ENCODE results near the gene LGALS1.
"Not testable (repeated sequence)": the region's sequence is repeated elsewhere in the genome, so short reads cannot be mapped to it uniquely, and the experiment has no call there.

Gene LGALS1

GRCh38 chr22:37690407-37690806, 15.0 kb downstream of the LGALS1 start:
- DNase-seq (ENCODE audit: low read depth), result no peak

GRCh38 chr22:37690901-37691504, 15.6 kb downstream of the LGALS1 start:
- no peak for DNase-seq (ENCODE audit: low read depth)

DNA sequence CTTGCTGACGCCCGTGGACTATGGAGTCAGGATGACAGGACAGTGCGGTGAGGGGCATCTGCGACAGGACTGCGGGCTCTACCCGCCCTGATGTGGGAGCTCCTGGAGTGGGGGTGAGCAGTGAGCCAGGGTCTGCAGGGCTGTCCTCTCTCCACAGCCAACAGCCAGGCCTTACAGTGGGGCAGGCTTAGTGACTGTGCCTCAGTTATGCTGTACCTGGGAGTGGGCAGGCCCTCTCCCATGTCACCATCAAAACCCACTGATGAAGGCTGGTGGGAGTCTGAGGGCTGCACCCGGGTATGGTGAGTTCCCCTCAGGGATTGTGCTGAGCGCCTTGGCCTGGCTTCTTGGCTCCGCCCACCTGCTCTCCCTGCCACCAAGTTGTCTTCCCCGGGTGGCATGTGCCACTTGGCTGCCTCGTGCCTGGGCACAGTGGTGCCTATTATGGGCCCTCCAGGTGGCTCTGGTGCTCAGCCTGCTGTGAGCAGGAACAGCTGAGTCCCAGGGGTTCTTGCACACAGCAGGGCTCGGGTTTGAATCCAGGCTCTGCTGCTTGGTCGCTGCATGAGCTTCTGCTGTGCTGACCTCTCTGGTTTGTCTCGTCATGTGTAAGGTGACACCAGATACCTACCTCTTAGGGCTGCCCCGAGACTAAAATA, 17.3 kb downstream of the LGALS1 start:
- no peak for DNase-seq (ENCODE audit: low read depth)

- DNase-seq (ENCODE audit: low read depth), result not testable (repeated sequence)
These were observed 18.7 kb downstream of the LGALS1 start for GRCh38 chr22:37694131-37694530.

GRCh38 chr22:37696260-37696656, 20.8 kb downstream of the LGALS1 start:
- DNase-seq (ENCODE audit: low read depth), result not testable (repeated sequence)

GRCh38 chr22:37696657-37697537, 21.5 kb downstream of the LGALS1 start, which contains the start of gene TRIOBP:
TRIOBP (plus strand) TSS chr22:37697048; CDS start chr22:37701366, 4,318 bp downstream.
- DNase-seq (ENCODE audit: low read depth), result peak; percentile 78

GRCh38 chr22:37697538-37697835, 22.1 kb downstream of the LGALS1 start:
- no peak for DNase-seq (ENCODE audit: low read depth)

DNA sequence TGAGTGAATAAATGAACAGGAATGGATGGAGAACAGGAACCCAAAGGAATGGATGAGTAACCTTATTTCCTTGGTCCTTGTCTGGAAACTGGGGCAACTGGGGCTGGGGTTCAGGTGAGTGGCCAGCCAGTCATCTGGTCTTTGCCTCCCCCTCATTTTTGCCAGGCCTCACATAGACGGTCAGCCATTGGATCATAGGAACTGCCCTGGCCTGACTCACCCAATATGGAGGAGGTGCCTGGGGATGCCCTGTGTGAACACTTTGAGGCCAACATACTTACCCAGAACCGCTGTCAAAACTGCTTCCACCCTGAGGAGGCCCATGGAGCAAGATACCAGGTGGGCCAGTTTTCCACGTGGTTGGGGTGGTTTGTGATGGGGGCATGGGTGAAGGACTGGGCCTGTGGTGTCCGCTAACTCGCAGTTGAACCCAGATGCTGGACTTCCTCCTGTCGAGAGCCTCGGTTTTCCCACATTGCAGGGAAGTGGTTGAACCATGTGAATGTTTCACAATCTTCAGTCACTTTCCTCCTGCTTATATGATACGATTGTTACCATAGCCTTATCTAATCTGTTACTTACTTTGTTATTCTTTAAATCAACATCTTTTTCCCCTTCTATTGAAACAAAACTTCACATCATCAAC, 25.8 kb downstream of the LGALS1 start:
- no peak for DNase-seq (ENCODE audit: low read depth)

DNA sequence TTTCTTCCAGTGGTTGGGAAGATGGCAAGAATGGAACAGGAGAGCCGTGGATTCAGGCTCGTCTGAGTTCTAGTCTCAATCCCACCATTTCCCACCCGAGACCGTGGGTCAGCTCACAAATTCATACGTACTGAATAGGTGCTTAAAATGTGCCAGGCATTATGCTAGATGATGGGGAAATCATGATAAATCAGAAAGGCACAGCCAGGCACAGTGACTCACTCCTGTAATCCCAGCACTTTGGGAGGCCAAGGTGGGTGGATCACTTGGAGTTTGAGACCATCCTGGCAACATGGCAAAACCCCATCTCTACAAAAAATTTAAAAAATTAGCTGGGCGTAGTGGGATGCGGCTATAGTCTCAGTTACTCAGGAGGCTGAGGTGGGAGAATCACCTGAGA, 28.5 kb downstream of the LGALS1 start:
- DNase-seq (ENCODE audit: low read depth), result no peak

- no peak for DNase-seq (ENCODE audit: low read depth)
These were observed 29.2 kb downstream of the LGALS1 start for GRCh38 chr22:37704645-37705044.

DNA sequence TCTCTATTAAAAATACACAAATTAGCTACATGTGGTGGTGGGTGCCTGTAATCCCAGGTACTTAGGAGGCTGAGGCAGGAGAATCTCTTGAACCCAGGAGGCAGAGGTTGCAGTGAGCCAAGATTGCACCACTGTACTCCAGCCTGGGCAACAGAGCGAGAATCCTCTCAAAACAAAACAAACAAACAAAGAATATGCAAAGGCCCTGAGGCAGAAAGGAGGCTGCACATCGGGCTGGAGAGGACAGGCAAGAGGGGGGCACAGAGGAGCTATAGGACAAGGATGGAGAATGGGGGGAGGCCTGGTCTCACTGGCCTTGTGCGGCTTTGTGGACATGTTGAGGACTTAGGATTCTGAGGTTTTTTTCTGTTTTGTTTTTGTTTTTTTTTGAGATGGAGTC, 29.8 kb downstream of the LGALS1 start:
- DNase-seq (ENCODE audit: low read depth), result no peak

DNA sequence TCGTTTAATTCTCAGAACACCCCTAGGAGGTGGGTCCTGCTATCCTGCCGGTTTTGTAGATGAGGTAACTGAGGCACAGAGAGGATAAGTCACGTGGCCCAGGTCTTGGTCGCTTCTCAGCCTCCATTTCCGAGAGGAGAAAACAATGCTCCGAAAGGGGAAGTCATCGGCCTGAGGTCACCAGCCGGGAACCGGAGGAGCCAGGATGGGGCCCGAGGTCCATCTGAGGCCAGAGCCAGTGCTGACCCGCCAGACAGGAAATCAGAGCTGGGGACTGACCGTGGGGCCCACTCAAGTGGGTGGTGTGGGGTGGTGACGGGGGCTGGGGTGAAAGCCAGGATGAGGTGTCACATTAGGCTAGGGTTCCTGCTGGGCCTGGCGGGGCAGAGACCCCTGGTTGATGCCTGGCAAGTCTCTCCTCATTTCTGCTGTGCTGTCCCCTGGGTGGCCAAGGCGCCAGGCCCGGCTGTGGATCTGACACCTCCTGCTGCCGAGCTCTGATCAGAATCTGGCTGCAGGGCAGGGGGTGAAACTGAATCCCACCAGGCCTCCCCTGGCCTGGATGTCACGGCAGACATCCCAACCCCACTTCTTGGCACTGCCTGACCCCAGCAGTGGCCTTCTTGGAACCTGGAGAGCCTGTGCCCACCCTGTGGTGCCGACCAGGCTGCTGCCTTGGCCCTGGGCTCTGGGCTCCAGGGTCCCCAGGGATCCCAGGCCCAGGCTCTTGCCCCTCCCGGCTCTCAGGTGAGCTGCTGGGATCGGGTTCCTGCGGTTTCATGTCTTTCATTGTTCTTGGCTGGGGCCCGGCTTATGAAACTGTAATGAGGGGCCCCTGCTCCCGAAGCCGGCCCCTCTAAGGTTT, 33.4 kb downstream of the LGALS1 start:
- no peak for DNase-seq (ENCODE audit: low read depth)

DNA sequence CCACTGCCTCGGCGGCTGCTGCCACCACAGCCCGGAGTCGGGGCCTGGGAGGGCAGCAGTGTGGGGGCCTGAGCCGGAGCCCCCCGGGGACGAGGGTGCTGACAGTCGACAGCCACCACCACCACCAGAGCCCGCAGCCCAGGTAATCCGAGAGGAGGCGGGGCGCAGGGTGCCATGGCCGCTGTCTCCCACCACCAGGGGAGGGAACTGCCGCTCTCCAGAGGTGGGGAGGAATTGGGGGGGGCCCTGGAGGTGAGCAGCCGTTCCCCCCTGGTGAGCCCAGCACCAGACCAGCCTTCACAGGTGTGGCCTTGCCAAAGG, 34.0 kb downstream of the LGALS1 start:
- no peak for DNase-seq (ENCODE audit: low read depth)

DNA sequence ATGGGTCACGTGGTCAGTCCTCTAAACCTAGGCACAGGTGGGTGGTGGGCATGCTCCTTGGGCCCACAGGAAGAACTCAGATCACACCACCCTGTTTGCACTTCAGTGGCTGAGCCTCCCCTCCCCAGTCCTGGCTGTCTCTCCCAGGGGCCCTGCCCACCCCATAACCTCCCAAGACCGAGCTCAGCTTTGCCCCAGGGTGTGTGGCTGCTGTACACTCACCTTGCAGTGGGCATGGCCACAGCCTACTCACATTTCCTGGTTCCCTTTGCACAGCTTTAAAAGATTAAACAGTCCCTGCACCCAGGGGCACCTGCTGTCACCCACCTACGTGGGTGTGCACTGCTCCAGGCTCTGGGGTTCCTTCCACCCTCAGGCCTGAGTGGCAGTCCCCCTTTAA, 35.2 kb downstream of the LGALS1 start:
- no peak for DNase-seq (ENCODE audit: low read depth)

DNA sequence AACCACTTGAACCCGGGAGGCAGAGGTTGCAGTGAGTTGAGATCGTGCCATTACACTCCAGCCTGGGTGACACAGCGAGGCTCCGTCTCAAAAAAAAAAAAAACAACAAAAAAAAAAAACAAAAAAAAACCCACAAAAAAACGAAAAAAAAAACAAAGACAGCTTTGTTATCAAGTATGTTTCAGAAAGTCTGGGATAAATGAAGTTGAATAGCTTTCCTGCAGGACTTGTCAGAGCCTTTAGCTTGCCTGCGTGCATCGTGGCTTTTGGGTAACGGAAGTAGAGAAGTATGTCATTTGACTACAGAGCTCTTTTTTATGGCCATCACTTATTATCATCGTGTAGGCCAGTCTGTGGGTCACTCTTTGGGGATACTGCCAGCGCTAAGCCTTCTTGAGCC, 36.1 kb downstream of the LGALS1 start:
- no peak for DNase-seq (ENCODE audit: low read depth)

- DNase-seq (ENCODE audit: low read depth), result no peak
These were observed 38.3 kb downstream of the LGALS1 start for GRCh38 chr22:37713761-37714160.

- no peak for DNase-seq (ENCODE audit: low read depth)
These were observed 39.2 kb downstream of the LGALS1 start for GRCh38 chr22:37714634-37715033.

GRCh38 chr22:37715760-37716159, 40.3 kb downstream of the LGALS1 start:
- no peak for DNase-seq (ENCODE audit: low read depth)

- DNase-seq (ENCODE audit: low read depth), result no peak
These were observed 41.3 kb downstream of the LGALS1 start for GRCh38 chr22:37716708-37717107.

- DNase-seq (ENCODE audit: low read depth), result not testable (repeated sequence)
These were observed 41.8 kb downstream of the LGALS1 start for GRCh38 chr22:37717235-37717634.

- not testable (repeated sequence) for DNase-seq (ENCODE audit: low read depth)
These were observed 42.4 kb downstream of the LGALS1 start for GRCh38 chr22:37717746-37718305.

All from stimulated activated CD8-positive, alpha-beta memory T cell treated with anti-CD3 and anti-CD28 coated beads, Interleukin-7, amount 100 ng/mL, for 24 hours (primary cell).